Subcutaneous abdominal adipose tissue (tissue), 5 donors: ENCODE results near the gene RCAN2.

ENCODE experiments used
- H3K27ac ChIP-seq: one replicate; pipeline ENCODE4 v1.7.0; 2013; ENCODE audit warnings: low read depth, mild to moderate bottlenecking, inconsistent platforms, low read length, moderate library complexity
- H3K27me3 ChIP-seq, 5 donors: one replicate each; pipeline ENCODE4 v1.7.0; 2013; ENCODE audit warnings: low read length in 5 of 5, inconsistent platforms in 1 of 5; ENCODE audit not compliant: control insufficient read depth in 5 of 5, insufficient read depth in 4 of 5
- H3K36me3 ChIP-seq, 5 donors: one replicate each; pipeline ENCODE4 v1.7.0; 2013; ENCODE audit warnings: low read length in 5 of 5; ENCODE audit not compliant: control insufficient read depth in 5 of 5, insufficient read depth in 5 of 5
- H3K4me1 ChIP-seq, 5 donors: one replicate each; pipeline ENCODE4 v1.7.0; 2013; ENCODE audit warnings: low read length in 5 of 5, mild to moderate bottlenecking in 3 of 5, moderate library complexity in 1 of 5; ENCODE audit not compliant: control insufficient read depth in 5 of 5, insufficient read depth in 5 of 5
- H3K4me3 ChIP-seq, 5 donors: one replicate each; pipeline ENCODE4 v1.7.0; 2013; ENCODE audit warnings: low read length in 5 of 5, low read depth in 1 of 5
- H3K9ac ChIP-seq, 5 donors: one replicate each; pipeline ENCODE4 v1.7.0; 2013; ENCODE audit warnings: low read length in 5 of 5, mild to moderate bottlenecking in 4 of 5, moderate library complexity in 3 of 5
- H3K9me3 ChIP-seq, 5 donors: one replicate each; pipeline ENCODE4 v1.7.0; 2013; ENCODE audit warnings: low read length in 5 of 5; ENCODE audit not compliant: control insufficient read depth in 5 of 5
- donor health status: healthy.
- donor health status: healthy.
- donor health status: healthy.
- donor health status: healthy.
- donor health status: healthy.

The RCAN2 gene

DNA sequence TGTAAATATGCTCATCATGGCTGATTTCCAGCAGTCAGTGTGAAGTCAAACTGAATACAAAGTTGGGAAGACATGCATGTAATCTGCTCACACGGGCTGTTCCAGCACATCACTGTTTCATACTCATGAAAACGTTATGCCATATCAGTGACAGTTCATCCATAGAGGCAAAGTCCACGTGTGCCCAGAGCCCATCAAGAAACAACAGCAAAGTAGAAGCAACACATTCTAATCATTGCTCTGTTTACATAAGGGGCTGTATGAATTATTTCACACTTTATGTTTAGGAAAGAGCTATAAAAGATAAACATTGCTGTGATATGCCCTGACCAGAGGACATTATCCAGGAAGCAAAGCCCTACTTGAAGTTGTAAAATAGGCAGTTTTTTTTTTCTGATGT, 163.5 kb downstream of the RCAN2 start:
- no peak overlapping the region for H3K4me3 ChIP-seq

DNA sequence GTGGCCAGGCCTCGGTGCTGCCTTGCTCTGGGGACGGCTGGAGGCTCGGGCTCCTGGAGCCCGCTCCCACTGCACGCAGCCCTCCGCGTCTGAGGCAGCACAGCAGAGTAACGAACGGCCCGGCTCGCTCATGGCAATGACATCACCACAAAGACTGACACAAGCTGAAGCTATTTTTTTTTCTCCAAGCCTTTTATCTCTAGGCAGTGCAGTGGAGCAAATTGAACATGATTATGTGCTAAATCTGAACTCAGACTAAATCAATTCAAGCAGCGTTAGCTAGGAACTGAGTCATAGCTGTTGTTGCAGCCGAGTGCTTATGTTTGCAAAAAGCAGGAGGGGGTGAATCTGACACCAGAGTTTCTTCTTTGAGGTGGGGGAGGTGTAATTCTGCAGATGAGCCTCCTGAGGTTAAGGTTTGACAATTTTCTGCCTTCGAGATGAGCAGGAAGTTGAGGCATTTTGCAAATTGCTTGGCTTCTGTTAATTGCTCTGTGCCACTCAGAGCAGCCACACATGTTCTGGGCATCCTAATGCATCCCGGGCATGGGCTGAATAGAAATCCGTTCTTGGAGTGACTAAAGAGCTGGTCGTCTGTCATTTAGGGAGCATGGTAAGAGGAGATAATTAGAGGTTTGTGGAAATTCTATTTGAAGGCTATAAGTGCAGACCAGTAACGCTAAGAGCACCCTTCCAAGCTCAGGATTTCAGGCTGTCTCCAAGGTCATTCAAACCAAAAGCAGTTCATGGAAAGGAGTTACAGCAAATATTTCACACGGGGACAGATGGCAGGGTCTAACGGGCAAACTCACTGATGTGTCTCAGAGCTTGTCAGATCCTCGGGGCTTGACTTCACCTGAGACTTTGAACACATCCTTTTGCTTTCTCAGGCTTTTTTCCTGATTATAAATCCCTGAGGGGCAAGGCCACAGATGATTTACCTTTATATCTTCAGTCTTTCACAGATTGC, 165.4 kb downstream of the RCAN2 start:
- peaks cover 0 to 54% (median 38%) of the 10 kb centered on the region in 5 donors for H3K4me1 ChIP-seq
- no peak overlapping the region for H3K9ac ChIP-seq
- H3K9me3 ChIP-seq: no peaks in the 10 kb centered on the region
- no peaks in the 10 kb centered on the region for H3K27me3 ChIP-seq
- peak overlapping the region in 1 of 5 donors; percentile 19 for H3K4me3 ChIP-seq
- no peaks in the 10 kb centered on the region for H3K36me3 ChIP-seq
- peak overlapping the region; percentile 66 for H3K27ac ChIP-seq

More for the DNA sequence above, 163.5 kb downstream of the RCAN2 start:
- H3K4me1 ChIP-seq: peaks cover 0 to 38% (median 26%) of the 10 kb centered on the region in 5 donors
- no peaks in the 10 kb centered on the region for H3K36me3 ChIP-seq
- no peaks in the 10 kb centered on the region for H3K9me3 ChIP-seq
- no peak overlapping the region for H3K9ac ChIP-seq
- no peak overlapping the region for H3K27ac ChIP-seq
- H3K27me3 ChIP-seq: no peaks in the 10 kb centered on the region

DNA sequence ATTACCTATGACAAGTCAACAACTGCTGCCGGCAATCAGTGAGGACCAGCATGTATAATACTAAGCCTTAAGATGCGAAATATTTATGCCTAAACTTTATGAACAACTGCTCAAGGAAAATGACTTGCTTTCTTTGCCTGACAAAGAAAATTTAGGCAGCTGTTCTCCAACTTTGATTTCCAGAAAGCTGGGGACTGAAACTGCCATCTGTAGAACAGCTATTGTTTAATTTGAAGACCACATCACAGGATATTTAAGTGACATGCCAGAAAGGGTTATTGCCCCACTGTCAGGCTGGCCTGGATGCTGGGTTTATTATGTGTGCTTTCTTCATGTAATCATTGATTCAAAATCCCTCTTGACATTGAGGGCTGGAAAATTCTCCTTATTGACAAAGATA, 166.5 kb downstream of the RCAN2 start:
- no peak overlapping the region for H3K4me3 ChIP-seq
- H3K27me3 ChIP-seq: no peaks in the 10 kb centered on the region
- H3K4me1 ChIP-seq: peaks cover 0 to 59% (median 41%) of the 10 kb centered on the region in 5 donors
- no peaks in the 10 kb centered on the region for H3K9me3 ChIP-seq
- peak overlapping the region; percentile 66 for H3K27ac ChIP-seq
- H3K9ac ChIP-seq: no peak overlapping the region
- no peaks in the 10 kb centered on the region for H3K36me3 ChIP-seq

DNA sequence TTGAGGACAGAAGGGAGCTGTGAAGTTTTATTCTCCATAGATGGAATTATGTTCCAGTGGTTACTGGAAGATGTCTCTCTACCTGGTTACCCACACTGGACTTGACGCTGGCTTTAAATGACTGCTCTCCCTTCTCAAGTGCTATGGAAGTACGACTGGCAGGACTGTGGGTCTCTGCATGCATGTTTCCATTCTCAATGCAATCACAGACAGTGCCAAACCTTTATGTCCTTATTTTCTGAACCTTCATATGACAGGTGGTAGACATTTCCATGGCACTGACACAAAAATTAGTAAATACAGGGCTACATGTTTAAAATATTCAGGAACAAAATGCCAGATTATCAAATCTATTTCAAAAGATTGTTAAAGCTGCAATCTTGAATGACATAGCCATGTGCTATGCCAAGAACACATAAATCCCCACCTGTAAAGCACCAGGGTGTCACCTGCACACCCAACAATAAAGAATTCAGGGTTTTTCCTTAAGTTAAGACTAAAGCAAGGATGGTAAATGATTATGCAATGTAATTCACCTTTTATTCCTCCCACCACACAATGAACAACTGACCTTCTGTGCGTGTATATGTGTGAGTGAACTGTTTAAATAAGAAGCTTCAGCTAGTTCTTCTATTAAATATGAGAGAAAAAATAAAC, 167.2 kb downstream of the RCAN2 start:
- H3K27me3 ChIP-seq: no peaks in the 10 kb centered on the region
- no peak overlapping the region for H3K4me3 ChIP-seq
- no peaks in the 10 kb centered on the region for H3K9me3 ChIP-seq
- peaks cover 0 to 53% (median 35%) of the 10 kb centered on the region in 5 donors for H3K4me1 ChIP-seq
- H3K9ac ChIP-seq: no peak overlapping the region
- peak overlapping the region; percentile 37 for H3K27ac ChIP-seq
- no peaks in the 10 kb centered on the region for H3K36me3 ChIP-seq

DNA sequence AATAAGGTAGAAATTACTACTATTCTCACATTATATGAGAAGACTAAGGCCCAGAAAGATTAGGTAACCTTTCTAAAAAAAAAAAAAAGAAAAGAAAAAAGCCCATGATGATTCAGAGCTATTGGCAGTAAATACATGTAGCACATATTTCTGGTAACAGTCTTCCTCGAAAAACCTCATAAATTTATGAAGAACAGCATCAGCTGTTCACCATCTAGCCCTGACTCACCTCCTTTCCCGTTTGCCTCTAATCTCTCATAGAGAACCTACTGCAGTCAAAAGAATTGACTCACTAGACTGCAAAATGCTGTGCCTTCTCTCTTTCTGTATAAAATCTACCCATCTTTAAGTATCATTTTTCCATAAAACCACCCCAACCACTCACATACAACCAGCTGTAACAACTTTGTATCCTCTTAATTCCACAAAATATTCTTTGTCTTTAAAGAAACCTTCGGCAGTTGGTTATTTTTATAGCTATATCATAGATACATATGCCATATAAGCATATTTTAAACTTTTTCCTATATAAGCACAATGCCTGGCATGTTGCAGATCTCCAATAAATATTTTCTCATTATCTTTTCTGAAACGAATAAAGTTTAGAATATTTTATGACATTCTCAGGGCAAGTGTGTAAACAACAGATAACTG, 167.8 kb downstream of the RCAN2 start:
- H3K4me3 ChIP-seq: no peak overlapping the region
- no peaks in the 10 kb centered on the region for H3K36me3 ChIP-seq
- peak overlapping the region; percentile 88 for H3K27ac ChIP-seq
- H3K9me3 ChIP-seq: no peaks in the 10 kb centered on the region
- peaks cover 0 to 47% (median 32%) of the 10 kb centered on the region in 5 donors for H3K4me1 ChIP-seq
- no peak overlapping the region for H3K9ac ChIP-seq
- H3K27me3 ChIP-seq: no peaks in the 10 kb centered on the region

DNA sequence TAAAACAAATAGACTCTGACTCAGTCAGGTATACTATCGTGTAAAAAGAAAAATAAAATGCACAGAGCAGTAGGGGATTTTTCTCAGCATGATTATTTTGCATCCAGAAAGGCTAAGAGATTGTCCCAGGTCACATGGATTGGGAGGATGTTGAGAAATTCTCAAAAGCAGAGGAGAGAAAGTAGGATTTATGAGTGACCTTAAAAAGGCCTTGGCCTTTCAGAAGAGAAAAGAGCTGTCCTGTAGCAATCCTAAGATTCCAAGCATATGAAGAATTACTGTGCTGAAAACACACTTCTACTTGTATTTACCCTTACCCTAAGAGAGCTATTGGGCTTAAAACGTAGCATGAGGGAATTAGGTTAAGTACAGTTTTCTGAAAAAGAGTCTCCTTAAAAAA, 170.7 kb downstream of the RCAN2 start:
- no peaks in the 10 kb centered on the region for H3K36me3 ChIP-seq
- H3K4me1 ChIP-seq: peaks cover 0 to 29% (median 14%) of the 10 kb centered on the region in 5 donors
- H3K27me3 ChIP-seq: no peaks in the 10 kb centered on the region
- H3K27ac ChIP-seq: peak overlapping the region; percentile 88
- no peak overlapping the region for H3K4me3 ChIP-seq
- peak overlapping the region in 2 of 5 donors; percentile 6 to 42 for H3K9ac ChIP-seq
- H3K9me3 ChIP-seq: no peaks in the 10 kb centered on the region

DNA sequence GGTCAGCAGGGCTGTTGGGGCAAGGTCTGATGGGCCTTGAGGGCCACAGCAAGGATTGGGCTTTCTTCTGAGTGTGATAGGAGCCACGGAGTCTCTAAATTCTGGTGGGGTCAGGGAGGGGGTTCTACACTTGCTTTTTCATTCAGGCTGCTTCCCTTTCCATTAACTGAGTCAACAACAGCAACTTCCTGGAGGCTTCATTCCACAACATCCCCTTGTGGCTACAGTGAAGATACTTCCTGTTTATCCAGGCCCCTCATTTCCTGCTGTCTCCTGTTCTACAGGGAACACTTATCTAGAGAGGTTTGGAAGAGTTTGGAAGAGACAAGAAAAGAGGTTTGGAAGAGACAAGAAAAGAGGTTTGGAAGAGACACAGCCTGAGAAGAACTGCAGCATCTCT, 175.7 kb downstream of the RCAN2 start:
- no peak overlapping the region for H3K27ac ChIP-seq
- H3K36me3 ChIP-seq: no peaks in the 10 kb centered on the region
- H3K9me3 ChIP-seq: no peaks in the 10 kb centered on the region
- no peaks in the 10 kb centered on the region for H3K27me3 ChIP-seq
- H3K4me3 ChIP-seq: no peak overlapping the region
- H3K9ac ChIP-seq: no peak overlapping the region
- H3K4me1 ChIP-seq: peaks cover 0 to 21% (median 16%) of the 10 kb centered on the region in 5 donors

DNA sequence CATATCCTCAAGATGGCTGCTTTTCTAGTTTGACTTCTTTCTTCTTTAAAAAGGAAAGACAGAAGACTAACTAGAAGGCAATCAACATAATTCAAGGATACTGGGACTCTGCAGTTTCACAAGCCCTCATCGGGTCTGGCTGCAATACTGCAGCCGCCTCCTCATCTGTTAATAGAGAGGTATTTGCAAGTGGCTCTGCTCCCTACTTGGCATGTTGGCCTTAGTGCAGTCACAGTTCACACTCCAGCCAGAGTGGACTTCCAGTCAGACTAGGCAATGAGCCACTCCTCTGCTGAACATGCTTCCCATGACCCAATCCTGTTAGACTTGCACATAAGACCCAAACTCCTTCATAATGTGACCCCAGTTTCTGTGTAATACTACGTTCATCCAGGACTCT, 178.6 kb downstream of the RCAN2 start:
- no peaks in the 10 kb centered on the region for H3K9me3 ChIP-seq
- H3K9ac ChIP-seq: no peak overlapping the region
- no peaks in the 10 kb centered on the region for H3K27me3 ChIP-seq
- H3K4me3 ChIP-seq: no peak overlapping the region
- H3K36me3 ChIP-seq: no peaks in the 10 kb centered on the region
- H3K4me1 ChIP-seq: peaks cover 0 to 24% (median 14%) of the 10 kb centered on the region in 5 donors
- peak overlapping the region; percentile 86 for H3K27ac ChIP-seq

DNA sequence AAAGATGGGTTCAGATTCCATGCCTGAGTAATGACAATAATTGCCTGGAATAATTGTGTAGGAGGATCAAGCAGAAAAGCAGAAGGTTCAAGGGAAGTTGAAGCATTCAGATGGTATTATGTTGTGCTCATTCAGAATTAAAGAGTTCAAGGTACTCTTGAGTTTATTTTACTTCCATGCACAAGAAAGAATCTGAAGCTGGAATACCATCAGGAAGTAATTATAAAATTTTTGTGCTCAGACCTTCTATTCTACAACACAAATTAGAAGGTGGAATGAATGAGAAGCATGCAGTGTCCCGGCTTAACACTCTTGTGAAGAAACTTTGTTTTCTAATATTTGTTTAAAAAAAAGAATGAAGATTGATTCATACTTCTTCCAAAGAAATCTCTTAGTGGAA, 181.1 kb downstream of the RCAN2 start:
- peak overlapping the region; percentile 5 for H3K27ac ChIP-seq
- H3K9ac ChIP-seq: no peak overlapping the region
- no peaks in the 10 kb centered on the region for H3K36me3 ChIP-seq
- no peaks in the 10 kb centered on the region for H3K27me3 ChIP-seq
- no peaks in the 10 kb centered on the region for H3K9me3 ChIP-seq
- peaks cover 0 to 24% (median 10%) of the 10 kb centered on the region in 5 donors for H3K4me1 ChIP-seq
- no peak overlapping the region for H3K4me3 ChIP-seq
